Peyer's patch (tissue), 4 donors: Measurements from ENCODE around the gene IZUMO4. TPM values are rescaled to one million over a fixed set of nuclear protein-coding genes. Genes with fewer than 3 reads are reported as not detected.
A peak's percentile ranks its signal among the peaks of the same experiment; 100 is the strongest.

Source experiments
- DNase-seq, 3 donors: peaks; one replicate each; pipeline ENCODE4 v3.0.0-alpha.2; 2017 to 2019
- H3K27ac ChIP-seq, 4 donors: fragments of 200-600 bp; sonication (generic); one replicate each; pipeline ENCODE4 v1.5.1; 2016 to 2019
- H3K27me3 ChIP-seq, 2 donors: fragments of 200-600 bp; sonication (generic); one replicate each; pipeline ENCODE4 v1.5.1; 2019
- H3K36me3 ChIP-seq, 3 donors: fragments of 200-600 bp; sonication (generic); one replicate each; pipeline ENCODE4 v1.5.1; 2016 to 2019
- H3K4me1 ChIP-seq, 4 donors: fragments of 200-600 bp; sonication (generic); one replicate each; pipeline ENCODE4 v1.5.1; 2016 to 2019
- H3K4me3 ChIP-seq, 4 donors: fragments of 200-600 bp; sonication (generic); 1 replicate in 3 of 4; 2 replicates in 1 of 4; pipeline ENCODE4 v1.5.1; 2016 to 2019; ENCODE audit warnings: mild to moderate bottlenecking in 1 of 4
- H3K9me3 ChIP-seq, 4 donors: fragments of 200-600 bp; sonication (generic); one replicate each; pipeline ENCODE4 v1.5.1; 2016 to 2019; ENCODE audit warnings: mild to moderate bottlenecking in 1 of 4
- CTCF ChIP-seq, 6 experiments: fragments of 450-650 bp in 4 of 6; fragments of 200-600 bp in 2 of 6; sonication (generic) in 1 of 6; IDR thresholded peaks; one replicate each; pipeline ENCODE4 v1.5.1; 2017 to 2019; ENCODE audit warnings: antibody characterized with exemption in 6 of 6, mild to moderate bottlenecking in 3 of 6, moderate library complexity in 1 of 6
- POLR2A ChIP-seq, 2 donors: fragments of 450-650 bp; IDR thresholded peaks; one replicate each; pipeline ENCODE4 v1.5.1; 2017; ENCODE audit warnings: antibody characterized with exemption in 2 of 2, mild to moderate bottlenecking in 2 of 2, moderate library complexity in 2 of 2
- total RNA-seq, 4 donors: library from RNA; depleted of rRNA; stranded (reverse); fragments of >200 nt; gene quantifications; one replicate each; pipeline ENCODE4 v1.1.0, GENCODE V29; 2016

IZUMO4 gene
- total RNA-seq, 4 donors from 2014 or later = 1.3 to 9.9 (median 3.8) TPM

- Histone ChIP-seq H3K27me3 (no peaks in the 10 kb centered on the region), H3K9me3 (no peaks in the 10 kb centered on the region), H3K4me1 (peaks cover 6 to 74% (median 59%) of the 10 kb centered on the region in 4 donors), H3K4me3 (peak overlapping the region; percentile 85 to 100 (median 98)), H3K36me3 (peaks cover 0 to 26% (median 0%) of the 10 kb centered on the region in 3 donors), H3K27ac (peak overlapping the region; percentile 98 to 99 (median 99))
- no peak for TF ChIP-seq CTCF (IDR thresholded peaks at IDR 0.05)
- no peak for TF ChIP-seq POLR2A (IDR thresholded peaks at IDR 0.05)
- peak in 2 of 3 donors; percentile 55 to 57 for DNase-seq
Observed at GRCh38 chr19:2048959-2049740, 47.6 kb upstream of the IZUMO4 start.

- TF ChIP-seq CTCF (IDR thresholded peaks at IDR 0.05) (no peak), POLR2A (IDR thresholded peaks at IDR 0.05) (peak; percentile 72 to 81)
- Histone ChIP-seq H3K9me3 (no peaks in the 10 kb centered on the region), H3K27me3 (no peaks in the 10 kb centered on the region), H3K4me1 (peaks cover 6 to 74% (median 58%) of the 10 kb centered on the region in 4 donors), H3K4me3 (peak overlapping the region; percentile 85 to 100 (median 98)), H3K36me3 (peaks cover 0 to 19% (median 0%) of the 10 kb centered on the region in 3 donors), H3K27ac (peak overlapping the region; percentile 98 to 99 (median 99))
- peak; percentile 89 to 95 (median 94) for DNase-seq
Observed at GRCh38 chr19:2049741-2050348, 46.9 kb upstream of the IZUMO4 start.

GRCh38 chr19:2050349-2050990 lies 46.2 kb upstream of the IZUMO4 start:
- TF ChIP-seq POLR2A (IDR thresholded peaks at IDR 0.05) (no peak), CTCF (IDR thresholded peaks at IDR 0.05) (no peak)
- H3K4me1 ChIP-seq = peaks cover 6 to 74% (median 58%) of the 10 kb centered on the region in 4 donors
- H3K27ac ChIP-seq = peak overlapping the region; percentile 98 to 99 (median 99)
- H3K36me3 ChIP-seq = peaks cover 0 to 13% (median 0%) of the 10 kb centered on the region in 3 donors
- peak overlapping the region; percentile 85 to 100 (median 98) for H3K4me3 ChIP-seq
- H3K27me3 ChIP-seq = no peaks in the 10 kb centered on the region
- peak in 1 of 3 donors; percentile 72 for DNase-seq
- H3K9me3 ChIP-seq = no peaks in the 10 kb centered on the region

- TF ChIP-seq POLR2A (IDR thresholded peaks at IDR 0.05) (peak; percentile 95 to 100), CTCF (IDR thresholded peaks at IDR 0.05) (peak; percentile 53 to 77 (median 66))
- Histone ChIP-seq H3K4me1 (peaks cover 8 to 74% (median 60%) of the 10 kb centered on the region in 4 donors), H3K4me3 (peak within 1 kb of the TSS; percentile 85 to 100 (median 98)), H3K27me3 (no peaks in the 10 kb centered on the region), H3K36me3 (peaks cover 0 to 6% (median 0%) of the 10 kb centered on the region in 3 donors), H3K27ac (peak within 1 kb of the TSS; percentile 98 to 99 (median 99)), H3K9me3 (no peaks in the 10 kb centered on the region)
- peak; percentile 95 to 97 (median 96) for DNase-seq
Observed at GRCh38 chr19:2050991-2051772, 45.5 kb upstream of the IZUMO4 start, which contains the start of gene MKNK2. TSS of gene MKNK2 (minus strand) at chr19:2051244. CDS start at chr19:2050851, 393 bp downstream.
